Esophagus muscularis mucosa (tissue), 4 donors: ENCODE data around the gene MRPS2. TPM values are rescaled to one million over a fixed set of nuclear protein-coding genes. Genes with fewer than 3 reads are reported as not detected.

Experiments used
- DNase-seq: peaks from one replicate; pipeline ENCODE4 v3.0.0-alpha.2; 2017; ENCODE audit errors: extremely low spot score
- H3K27ac ChIP-seq, 4 donors: fragments of 200-600 bp; sonication (generic); replicated peaks in 1 of 4; 1 replicate in 3 of 4; 2 replicates in 1 of 4; pipeline ENCODE4 v1.5.1; 2016 to 2019; ENCODE audit warnings: mild to moderate bottlenecking in 1 of 4
- H3K27me3 ChIP-seq, 4 donors: fragments of 200-600 bp; sonication (generic); one replicate each; pipeline versions ENCODE4 v1.5.1 to v1.6.0; 2016 to 2019
- H3K36me3 ChIP-seq, 4 donors: fragments of 200-600 bp; sonication (generic); one replicate each; pipeline ENCODE4 v1.5.1; 2016 to 2019
- H3K4me1 ChIP-seq, 4 donors: fragments of 200-600 bp; sonication (generic); one replicate each; pipeline ENCODE4 v1.5.1; 2016 to 2019
- H3K4me3 ChIP-seq, 4 donors: fragments of 200-600 bp; sonication (generic); 1 replicate in 2 of 4; 2 replicates in 2 of 4; pipeline ENCODE4 v1.5.1; 2016 to 2019; ENCODE audit warnings: mild to moderate bottlenecking in 4 of 4, moderate library complexity in 1 of 4
- H3K9me3 ChIP-seq, 4 donors: fragments of 200-600 bp; sonication (generic); 1 replicate in 3 of 4; 2 replicates in 1 of 4; pipeline ENCODE4 v1.5.1; 2016 to 2019
- EP300 ChIP-seq: sonication (generic); formaldehyde crosslinking; IDR thresholded peaks from one replicate; pipeline ENCODE4 v1.6.1; 2017; ENCODE audit warnings: antibody characterized with exemption
- POLR2A ChIP-seq: fragments of 450-650 bp; IDR thresholded peaks from one replicate; pipeline ENCODE4 v1.6.1; 2017; ENCODE audit warnings: antibody characterized with exemption, moderate library complexity, mild to moderate bottlenecking, low read depth
- POLR2AphosphoS5 ChIP-seq, 2 donors: sonication (generic); formaldehyde crosslinking; IDR thresholded peaks; one replicate each; pipeline ENCODE4 v1.6.1; 2017; ENCODE audit warnings: antibody characterized with exemption in 2 of 2
- WGBS: methylation state at CpG from one replicate; pipeline ENCODE4 v1.1.5; 2018; 5-methylcytosine and 5-hydroxymethylcytosine counted together
- intact Hi-C: fragments of 100-400 bp; cut with DNase I; formaldehyde crosslinking; loops from one replicate; pipeline ENCODE4 v1.15.1; 2023
- total RNA-seq, 4 donors: library from RNA; depleted of rRNA; stranded (reverse); fragments of >200 nt; gene quantifications; one replicate each; pipeline versions ENCODE4 v1.1.0 to v1.2.1, GENCODE V29; 2016
- TF ChIP-seq, protein P1 (sequence below), 3 experiments: fragments of 200-600 bp in 2 of 3; fragments of 450-650 bp in 1 of 3; sonication (generic) in 2 of 3; IDR thresholded peaks; one replicate each; pipeline ENCODE4 v1.5.1; 2017 to 2019; ENCODE audit warnings: antibody characterized with exemption in 3 of 3, mild to moderate bottlenecking in 2 of 3, moderate library complexity in 1 of 3

Gene MRPS2
- total RNA-seq, 4 donors from 2014 or later = 19.5 to 47.3 (median 37.9) TPM

DNA sequence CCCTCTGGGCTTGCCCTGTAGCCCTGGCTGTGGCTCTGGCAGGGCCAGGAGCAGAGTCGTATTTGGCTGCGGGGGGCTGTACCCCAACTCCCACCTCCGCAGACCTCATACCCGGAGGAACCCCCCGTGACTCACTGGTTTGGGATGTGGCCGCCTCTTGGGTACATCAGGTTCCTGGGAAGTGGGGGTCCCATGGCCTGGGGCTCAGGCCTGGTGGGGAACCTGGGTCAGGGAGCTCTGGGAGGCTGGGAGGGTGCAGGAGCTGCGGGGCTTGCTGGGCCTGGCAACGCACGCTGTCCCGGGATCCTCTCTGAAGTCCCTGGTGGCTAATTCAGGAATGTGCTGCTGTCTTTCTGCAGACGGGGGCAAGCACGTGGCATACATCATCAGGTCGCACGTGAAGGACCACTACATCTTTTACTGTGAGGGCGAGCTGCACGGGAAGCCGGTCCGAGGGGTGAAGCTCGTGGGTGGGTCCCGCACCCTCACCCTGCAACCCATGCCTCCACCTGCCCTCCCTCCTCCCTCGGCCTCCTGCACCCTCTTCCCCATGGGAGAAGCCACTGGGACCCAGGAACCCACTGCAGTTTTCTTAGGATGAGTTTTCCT, 23.1 kb downstream of the MRPS2 start:
- TF ChIP-seq EP300 (no peak), POLR2A (no peak), POLR2AphosphoS5 (IDR thresholded peaks at IDR 0.05) (no peak)
- TF ChIP-seq, protein P1, sequence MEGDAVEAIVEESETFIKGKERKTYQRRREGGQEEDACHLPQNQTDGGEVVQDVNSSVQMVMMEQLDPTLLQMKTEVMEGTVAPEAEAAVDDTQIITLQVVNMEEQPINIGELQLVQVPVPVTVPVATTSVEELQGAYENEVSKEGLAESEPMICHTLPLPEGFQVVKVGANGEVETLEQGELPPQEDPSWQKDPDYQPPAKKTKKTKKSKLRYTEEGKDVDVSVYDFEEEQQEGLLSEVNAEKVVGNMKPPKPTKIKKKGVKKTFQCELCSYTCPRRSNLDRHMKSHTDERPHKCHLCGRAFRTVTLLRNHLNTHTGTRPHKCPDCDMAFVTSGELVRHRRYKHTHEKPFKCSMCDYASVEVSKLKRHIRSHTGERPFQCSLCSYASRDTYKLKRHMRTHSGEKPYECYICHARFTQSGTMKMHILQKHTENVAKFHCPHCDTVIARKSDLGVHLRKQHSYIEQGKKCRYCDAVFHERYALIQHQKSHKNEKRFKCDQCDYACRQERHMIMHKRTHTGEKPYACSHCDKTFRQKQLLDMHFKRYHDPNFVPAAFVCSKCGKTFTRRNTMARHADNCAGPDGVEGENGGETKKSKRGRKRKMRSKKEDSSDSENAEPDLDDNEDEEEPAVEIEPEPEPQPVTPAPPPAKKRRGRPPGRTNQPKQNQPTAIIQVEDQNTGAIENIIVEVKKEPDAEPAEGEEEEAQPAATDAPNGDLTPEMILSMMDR (IDR thresholded peaks at IDR 0.05) = no peak
- Histone ChIP-seq H3K27me3 (peaks cover 0 to 68% (median 0%) of the 10 kb centered on the region in 4 donors), H3K9me3 (no peaks in the 10 kb centered on the region), H3K4me1 (no peaks in the 10 kb centered on the region), H3K4me3 (no peak overlapping the region), H3K36me3 (no peaks in the 10 kb centered on the region), H3K27ac (no peak overlapping the region)
- DNase-seq = no peak
- WGBS = 72% methylated on average over 19 of the region's 21 CpGs
- intact Hi-C loops = no loop called here

DNA sequence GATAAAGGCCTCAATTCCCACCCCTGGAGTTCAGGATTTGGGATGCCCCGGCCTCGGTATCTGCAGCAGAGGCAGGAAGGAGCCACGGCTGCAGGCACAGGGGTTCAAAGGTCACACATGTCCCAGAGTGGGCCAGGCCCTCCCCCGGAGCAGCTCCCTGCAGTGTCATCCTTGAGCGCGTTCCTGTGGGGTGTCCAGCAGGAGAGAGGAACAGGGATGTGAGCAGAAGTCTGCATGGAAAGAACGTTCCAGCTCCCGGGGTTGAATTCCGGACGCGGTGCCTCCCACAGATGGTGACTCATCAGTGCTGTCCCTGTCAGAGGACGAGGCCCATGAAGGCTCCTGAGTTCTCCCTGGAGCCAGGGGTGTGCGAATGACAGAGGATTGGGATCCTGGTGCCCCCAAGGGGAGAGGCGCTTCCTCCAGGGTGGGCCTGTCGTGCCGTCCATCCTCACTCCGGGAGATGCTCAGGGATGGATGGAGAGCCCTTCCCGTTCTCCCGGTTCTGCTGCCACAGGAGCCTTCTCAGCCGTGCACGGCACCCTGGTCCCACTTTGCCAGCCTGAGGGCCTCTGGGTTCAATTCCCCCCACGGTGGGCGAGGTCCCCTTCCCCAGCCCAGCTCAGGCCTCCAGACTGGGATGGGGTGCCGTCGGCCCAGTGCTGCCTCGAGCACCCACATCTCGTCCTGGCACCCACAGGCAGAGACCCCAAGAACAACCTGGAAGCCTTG, 23.8 kb downstream of the MRPS2 start:
- intact Hi-C loops = no loop called here
- no peaks in the 10 kb centered on the region for H3K4me1 ChIP-seq
- H3K36me3 ChIP-seq = no peaks in the 10 kb centered on the region
- H3K9me3 ChIP-seq = no peaks in the 10 kb centered on the region
- H3K4me3 ChIP-seq = no peak overlapping the region
- WGBS = 51% methylated on average over 8 of the region's 27 CpGs
- no peak for DNase-seq
- no peak overlapping the region for H3K27ac ChIP-seq
- TF ChIP-seq EP300 (no peak), POLR2A (no peak), POLR2AphosphoS5 (IDR thresholded peaks at IDR 0.05) (no peak)
- TF ChIP-seq, protein P1 (IDR thresholded peaks at IDR 0.05) = no peak
- peaks cover 0 to 68% (median 0%) of the 10 kb centered on the region in 4 donors for H3K27me3 ChIP-seq

DNA sequence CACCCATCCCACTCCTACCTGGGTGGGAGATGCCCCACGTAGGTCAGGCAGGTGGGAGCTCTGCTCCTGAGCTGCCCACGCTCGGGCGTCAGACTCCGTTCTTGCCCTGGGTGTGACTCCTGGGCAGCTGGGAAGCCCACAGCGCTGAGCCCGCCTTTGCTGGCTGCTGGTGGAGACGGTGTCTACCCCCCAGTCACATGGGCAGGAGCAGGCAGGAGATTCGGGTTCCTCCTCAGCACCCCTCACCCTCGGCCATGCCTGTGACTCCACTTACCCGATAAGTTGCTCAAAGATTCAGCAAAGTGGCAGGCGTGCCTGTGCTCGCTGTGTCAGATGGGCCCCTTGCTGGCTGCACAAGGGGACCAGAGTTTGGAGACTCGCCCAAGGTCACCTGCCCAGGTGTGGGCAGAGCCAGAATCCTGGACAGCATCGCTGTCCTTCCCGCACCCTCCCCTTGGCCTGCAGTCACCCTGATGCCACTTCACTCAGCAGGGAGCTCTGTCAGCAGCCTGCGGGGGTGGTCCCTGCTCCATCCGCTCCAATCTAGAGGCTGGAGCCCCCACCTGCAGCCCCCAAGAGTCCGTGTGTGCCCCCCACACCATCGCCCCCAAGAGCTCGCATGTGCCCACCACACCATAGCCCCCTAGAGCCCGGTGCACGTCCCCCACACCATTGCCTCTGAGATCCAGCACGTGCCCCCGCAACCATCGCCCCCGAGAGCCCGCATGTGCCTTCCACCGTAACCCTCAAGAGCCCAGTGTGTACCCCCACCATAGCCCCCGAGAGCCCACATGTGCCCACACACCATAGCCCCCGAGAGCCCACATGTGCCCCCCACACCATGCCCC, 25.0 kb downstream of the MRPS2 start:
- Histone ChIP-seq H3K27ac (no peak overlapping the region), H3K36me3 (no peaks in the 10 kb centered on the region), H3K9me3 (peaks cover 0 to 5% (median 0%) of the 10 kb centered on the region in 4 donors), H3K4me3 (no peak overlapping the region), H3K4me1 (no peaks in the 10 kb centered on the region), H3K27me3 (peaks cover 0 to 73% (median 0%) of the 10 kb centered on the region in 4 donors)
- no peak for DNase-seq
- TF ChIP-seq EP300 (no peak), POLR2AphosphoS5 (IDR thresholded peaks at IDR 0.05) (no peak), POLR2A (no peak)
- TF ChIP-seq, protein P1 (IDR thresholded peaks at IDR 0.05) = no peak
- WGBS = 100% methylated on average over 1 of the region's 31 CpGs
- intact Hi-C loops = no loop called here

DNA sequence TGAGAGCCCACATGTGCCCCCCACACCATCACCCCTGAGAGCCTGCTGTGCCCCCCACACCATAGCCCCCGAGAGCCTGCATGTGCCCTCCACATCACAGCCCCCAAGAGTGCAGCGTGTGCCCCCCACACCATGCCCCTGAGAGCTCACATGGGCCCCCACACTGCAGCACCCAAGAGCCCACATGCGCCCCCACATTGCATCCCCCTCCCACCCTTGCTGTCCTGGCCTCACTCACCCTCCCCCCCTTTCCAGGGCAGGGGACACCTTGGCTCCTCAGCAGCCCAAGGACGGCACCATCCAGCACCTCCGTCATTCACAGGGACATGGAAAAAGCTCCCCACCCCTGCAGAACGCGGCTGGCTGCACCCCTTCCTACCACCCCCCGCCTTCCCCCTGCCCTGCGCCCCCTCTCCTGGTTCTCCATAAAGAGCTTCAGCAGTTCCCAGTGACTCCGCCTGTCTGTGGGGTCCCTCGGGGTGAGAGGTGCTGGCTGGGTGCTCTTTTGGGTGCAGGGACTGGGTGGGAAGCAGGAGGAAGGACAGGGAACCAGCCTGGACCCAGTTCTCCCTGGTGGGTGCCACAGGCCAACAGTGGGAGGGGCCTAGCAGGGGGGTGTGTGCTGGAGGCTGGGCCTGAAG, 25.7 kb downstream of the MRPS2 start:
- intact Hi-C loops = no loop called here
- H3K4me1 ChIP-seq = no peaks in the 10 kb centered on the region
- DNase-seq = no peak
- H3K36me3 ChIP-seq = no peaks in the 10 kb centered on the region
- H3K27me3 ChIP-seq = peaks cover 0 to 72% (median 0%) of the 10 kb centered on the region in 4 donors
- TF ChIP-seq POLR2A (no peak), EP300 (no peak), POLR2AphosphoS5 (IDR thresholded peaks at IDR 0.05) (no peak)
- TF ChIP-seq, protein P1 (IDR thresholded peaks at IDR 0.05) = no peak
- no peak overlapping the region for H3K27ac ChIP-seq
- WGBS = 85% methylated on average over 7 of the region's 11 CpGs
- peaks cover 0 to 5% (median 0%) of the 10 kb centered on the region in 4 donors for H3K9me3 ChIP-seq
- no peak overlapping the region for H3K4me3 ChIP-seq
